ENCODE results near the gene PGM5.

The PGM5 gene

DNA sequence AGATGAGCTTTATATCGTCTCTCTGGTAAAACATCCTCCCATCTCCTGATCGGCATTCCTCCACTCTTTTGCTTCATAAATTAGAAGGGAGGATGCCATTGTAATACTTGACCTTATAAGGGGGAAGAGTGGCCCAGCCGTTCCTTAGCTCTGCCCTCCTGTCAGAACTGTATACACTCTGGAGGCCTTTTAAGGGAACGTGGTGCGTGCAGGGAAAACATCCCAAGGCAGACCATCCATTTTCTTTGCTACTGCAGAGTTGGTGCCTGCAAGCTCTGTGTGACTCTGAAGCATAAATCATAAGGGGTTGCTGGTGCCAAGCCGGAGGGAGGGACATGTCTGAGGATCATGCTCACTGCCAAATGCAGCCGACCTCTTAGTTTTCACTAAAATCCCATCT is 90.4 kb downstream of the PGM5 start:
- H2AFZ ChIP-seq (ENCODE audit: low read depth, low read length, severe bottlenecking) = no peak overlapping the region
- H3K27ac ChIP-seq (ENCODE audit: low read depth, low read length) = no peak overlapping the region
- H4K20me1 ChIP-seq (ENCODE audit: low read depth, low read length) = no peaks in the 10 kb centered on the region
- H3K9ac ChIP-seq (ENCODE audit: low read length) = no peak overlapping the region
- no peaks in the 10 kb centered on the region for H3K9me3 ChIP-seq (ENCODE audit: insufficient read depth, low read length)
- no peaks in the 10 kb centered on the region for H3F3A ChIP-seq (ENCODE audit: insufficient read depth)
- no peaks in the 10 kb centered on the region for H3K36me3 ChIP-seq (ENCODE audit: low read length)
- H3K27me3 ChIP-seq (ENCODE audit: low read length) = no peaks in the 10 kb centered on the region
- no peaks in the 10 kb centered on the region for H3K9me2 ChIP-seq (replicated peaks; ENCODE audit: insufficient read depth, low read length)
- H3K4me3 ChIP-seq (ENCODE audit: insufficient read depth, low read length, poor library complexity, severe bottlenecking) = no peak overlapping the region
- no peak overlapping the region for H3K4me2 ChIP-seq (ENCODE audit: low read depth, low read length, poor library complexity, severe bottlenecking)
- TF ChIP-seq, protein P1, sequence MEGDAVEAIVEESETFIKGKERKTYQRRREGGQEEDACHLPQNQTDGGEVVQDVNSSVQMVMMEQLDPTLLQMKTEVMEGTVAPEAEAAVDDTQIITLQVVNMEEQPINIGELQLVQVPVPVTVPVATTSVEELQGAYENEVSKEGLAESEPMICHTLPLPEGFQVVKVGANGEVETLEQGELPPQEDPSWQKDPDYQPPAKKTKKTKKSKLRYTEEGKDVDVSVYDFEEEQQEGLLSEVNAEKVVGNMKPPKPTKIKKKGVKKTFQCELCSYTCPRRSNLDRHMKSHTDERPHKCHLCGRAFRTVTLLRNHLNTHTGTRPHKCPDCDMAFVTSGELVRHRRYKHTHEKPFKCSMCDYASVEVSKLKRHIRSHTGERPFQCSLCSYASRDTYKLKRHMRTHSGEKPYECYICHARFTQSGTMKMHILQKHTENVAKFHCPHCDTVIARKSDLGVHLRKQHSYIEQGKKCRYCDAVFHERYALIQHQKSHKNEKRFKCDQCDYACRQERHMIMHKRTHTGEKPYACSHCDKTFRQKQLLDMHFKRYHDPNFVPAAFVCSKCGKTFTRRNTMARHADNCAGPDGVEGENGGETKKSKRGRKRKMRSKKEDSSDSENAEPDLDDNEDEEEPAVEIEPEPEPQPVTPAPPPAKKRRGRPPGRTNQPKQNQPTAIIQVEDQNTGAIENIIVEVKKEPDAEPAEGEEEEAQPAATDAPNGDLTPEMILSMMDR (IDR thresholded peaks at IDR 0.05; ENCODE audit: insufficient read depth, low read length, poor library complexity, severe bottlenecking) = no peak
- H3K79me2 ChIP-seq (ENCODE audit: insufficient read depth, low read length) = no peaks in the 10 kb centered on the region

DNA sequence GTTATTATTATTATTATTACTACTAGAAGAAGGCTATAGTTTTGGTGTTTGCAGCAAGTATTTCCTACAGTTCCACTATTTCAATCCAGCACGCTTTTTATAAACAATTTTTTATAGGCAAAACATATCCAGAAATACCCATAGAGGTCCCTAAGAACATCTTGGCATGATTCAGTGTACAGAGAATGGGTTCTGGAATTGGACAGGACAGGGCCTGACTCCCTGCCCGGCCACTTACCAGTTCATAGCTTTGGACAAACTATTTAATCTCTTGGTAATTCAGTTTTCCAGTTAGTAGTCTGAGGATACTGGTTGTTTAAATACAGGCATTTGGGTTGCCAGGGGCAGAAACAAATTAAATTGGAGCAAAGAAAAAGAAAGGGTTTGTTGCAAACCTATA is 91.2 kb downstream of the PGM5 start:
- H3K36me3 ChIP-seq (ENCODE audit: low read length) = no peaks in the 10 kb centered on the region
- H3K9me3 ChIP-seq (ENCODE audit: insufficient read depth, low read length) = no peaks in the 10 kb centered on the region
- H3K4me3 ChIP-seq (ENCODE audit: insufficient read depth, low read length, poor library complexity, severe bottlenecking) = no peak overlapping the region
- H3K9me2 ChIP-seq (replicated peaks; ENCODE audit: insufficient read depth, low read length) = no peaks in the 10 kb centered on the region
- no peak overlapping the region for H3K9ac ChIP-seq (ENCODE audit: low read length)
- no peaks in the 10 kb centered on the region for H4K20me1 ChIP-seq (ENCODE audit: low read depth, low read length)
- H3F3A ChIP-seq (ENCODE audit: insufficient read depth) = no peaks in the 10 kb centered on the region
- no peak for TF ChIP-seq EZH2phosphoT487 (conservative IDR thresholded peaks at IDR 0.05; ENCODE audit: low read length)
- TF ChIP-seq, protein P1 (IDR thresholded peaks at IDR 0.05; ENCODE audit: insufficient read depth, low read length, poor library complexity, severe bottlenecking) = no peak
- H3K79me2 ChIP-seq (ENCODE audit: insufficient read depth, low read length) = no peaks in the 10 kb centered on the region
- H2AFZ ChIP-seq (ENCODE audit: low read depth, low read length, severe bottlenecking) = no peak overlapping the region
- H3K27me3 ChIP-seq (ENCODE audit: low read length) = no peaks in the 10 kb centered on the region
- no peak overlapping the region for H3K27ac ChIP-seq (ENCODE audit: low read depth, low read length)
- H3K4me2 ChIP-seq (ENCODE audit: low read depth, low read length, poor library complexity, severe bottlenecking) = no peak overlapping the region

DNA sequence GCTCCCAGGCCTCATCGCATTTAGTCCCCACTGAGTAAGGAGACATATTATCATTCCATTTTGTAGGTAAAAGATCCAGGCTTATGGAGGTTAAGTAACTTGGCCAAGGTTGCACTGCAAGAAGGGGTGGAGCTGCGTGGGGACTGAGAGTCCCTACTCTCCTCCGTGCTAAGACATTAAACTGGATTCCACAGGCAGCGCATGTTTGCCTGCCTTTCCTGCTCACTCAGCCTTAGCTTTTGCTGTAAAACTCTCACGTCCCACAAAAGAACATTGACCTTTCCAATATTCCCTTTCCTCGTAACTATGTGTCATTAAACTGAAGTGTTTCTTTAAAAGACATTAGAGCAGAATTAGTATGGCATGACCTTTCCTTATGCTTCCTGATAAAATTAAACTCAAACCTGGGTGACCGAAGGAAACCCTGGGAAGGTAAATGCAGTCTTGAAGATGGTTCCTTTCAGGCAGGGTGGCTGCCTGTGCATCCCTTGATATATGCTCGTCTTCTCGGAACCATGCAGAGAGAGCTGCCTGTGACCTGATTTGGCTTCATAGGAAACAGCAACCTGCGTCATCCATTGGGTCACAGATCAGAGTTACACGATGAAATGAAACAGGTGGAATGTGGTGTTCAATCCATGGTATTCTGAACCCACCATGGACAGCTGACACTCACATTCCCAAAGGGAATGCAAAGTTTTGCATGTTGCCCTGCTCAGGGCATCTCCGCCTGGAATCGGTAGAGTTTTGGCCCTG is 98.3 kb downstream of the PGM5 start:
- H3F3A ChIP-seq (ENCODE audit: insufficient read depth) = no peaks in the 10 kb centered on the region
- no peaks in the 10 kb centered on the region for H4K20me1 ChIP-seq (ENCODE audit: low read depth, low read length)
- no peaks in the 10 kb centered on the region for H3K79me2 ChIP-seq (ENCODE audit: insufficient read depth, low read length)
- no peaks in the 10 kb centered on the region for H3K9me2 ChIP-seq (replicated peaks; ENCODE audit: insufficient read depth, low read length)
- H3K27ac ChIP-seq (ENCODE audit: low read depth, low read length) = no peak overlapping the region
- H3K4me3 ChIP-seq (ENCODE audit: insufficient read depth, low read length, poor library complexity, severe bottlenecking) = no peak overlapping the region
- no peaks in the 10 kb centered on the region for H3K27me3 ChIP-seq (ENCODE audit: low read length)
- no peak overlapping the region for H2AFZ ChIP-seq (ENCODE audit: low read depth, low read length, severe bottlenecking)
- H3K9ac ChIP-seq (ENCODE audit: low read length) = no peak overlapping the region
- no peaks in the 10 kb centered on the region for H3K9me3 ChIP-seq (ENCODE audit: insufficient read depth, low read length)
- TF ChIP-seq, protein P1 (IDR thresholded peaks at IDR 0.05; ENCODE audit: insufficient read depth, low read length, poor library complexity, severe bottlenecking) = no peak
- no peak for TF ChIP-seq EZH2phosphoT487 (conservative IDR thresholded peaks at IDR 0.05; ENCODE audit: low read length)
- H3K4me2 ChIP-seq (ENCODE audit: low read depth, low read length, poor library complexity, severe bottlenecking) = no peak overlapping the region
- H3K36me3 ChIP-seq (ENCODE audit: low read length) = no peaks in the 10 kb centered on the region
